DMS53 treated with DMSO at 0.1 percent for 48 hours (cell line): Measurements from ENCODE around the gene FZR1.
A peak's percentile ranks its signal among the peaks of the same experiment; 100 is the strongest.
"Not testable (repeated sequence)": the region's sequence is repeated elsewhere in the genome, so short reads cannot be mapped to it uniquely, and the experiment has no call there.

Source experiments
- DNase-seq: peaks from one replicate; lab custom pipeline; 2025; ENCODE audit not compliant: unreplicated experiment; lab: John Stamatoyannopoulos, UW

FZR1 gene

DNA sequence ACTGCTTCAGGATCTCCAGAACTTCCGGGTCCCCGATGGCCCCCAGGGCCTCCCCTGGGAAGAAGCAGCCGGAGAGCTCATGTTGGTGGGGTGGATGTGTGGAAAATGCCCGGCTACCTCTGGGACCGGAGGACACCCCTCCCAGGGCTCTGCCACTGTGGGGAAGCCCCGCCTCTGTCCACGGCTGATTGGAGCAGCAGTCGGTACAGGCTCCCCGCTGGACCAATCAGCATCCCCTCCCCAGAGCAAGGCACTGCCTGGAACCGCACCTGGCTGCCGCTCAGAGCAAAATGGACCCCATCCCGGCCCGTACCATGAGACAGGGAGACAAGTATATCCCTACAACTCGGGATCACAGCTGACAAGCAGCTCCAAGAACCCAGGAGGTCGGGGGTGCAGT lies 12.1 kb upstream of the FZR1 start:
- no peak for DNase-seq

DNA sequence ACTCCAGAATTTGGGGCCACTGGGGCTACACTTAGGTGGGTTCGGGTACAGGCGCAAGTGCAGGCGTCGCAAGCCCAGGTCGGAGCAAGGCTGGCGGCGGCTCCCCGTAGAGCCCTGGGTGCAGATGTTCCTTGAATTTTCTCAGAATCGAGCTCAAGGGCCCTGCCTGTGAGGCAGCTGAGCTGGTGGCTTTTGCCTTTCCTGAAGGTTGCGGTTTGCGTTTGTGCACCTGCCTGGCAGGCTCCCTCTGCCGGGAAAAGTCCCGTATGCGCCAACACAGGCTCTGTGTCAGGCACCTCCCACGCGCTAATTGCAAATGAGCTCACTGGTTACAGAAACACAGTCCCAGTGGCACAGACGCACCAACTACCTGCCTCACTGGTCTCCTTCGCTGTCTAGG lies 11.6 kb upstream of the FZR1 start:
- no peak for DNase-seq

DNA sequence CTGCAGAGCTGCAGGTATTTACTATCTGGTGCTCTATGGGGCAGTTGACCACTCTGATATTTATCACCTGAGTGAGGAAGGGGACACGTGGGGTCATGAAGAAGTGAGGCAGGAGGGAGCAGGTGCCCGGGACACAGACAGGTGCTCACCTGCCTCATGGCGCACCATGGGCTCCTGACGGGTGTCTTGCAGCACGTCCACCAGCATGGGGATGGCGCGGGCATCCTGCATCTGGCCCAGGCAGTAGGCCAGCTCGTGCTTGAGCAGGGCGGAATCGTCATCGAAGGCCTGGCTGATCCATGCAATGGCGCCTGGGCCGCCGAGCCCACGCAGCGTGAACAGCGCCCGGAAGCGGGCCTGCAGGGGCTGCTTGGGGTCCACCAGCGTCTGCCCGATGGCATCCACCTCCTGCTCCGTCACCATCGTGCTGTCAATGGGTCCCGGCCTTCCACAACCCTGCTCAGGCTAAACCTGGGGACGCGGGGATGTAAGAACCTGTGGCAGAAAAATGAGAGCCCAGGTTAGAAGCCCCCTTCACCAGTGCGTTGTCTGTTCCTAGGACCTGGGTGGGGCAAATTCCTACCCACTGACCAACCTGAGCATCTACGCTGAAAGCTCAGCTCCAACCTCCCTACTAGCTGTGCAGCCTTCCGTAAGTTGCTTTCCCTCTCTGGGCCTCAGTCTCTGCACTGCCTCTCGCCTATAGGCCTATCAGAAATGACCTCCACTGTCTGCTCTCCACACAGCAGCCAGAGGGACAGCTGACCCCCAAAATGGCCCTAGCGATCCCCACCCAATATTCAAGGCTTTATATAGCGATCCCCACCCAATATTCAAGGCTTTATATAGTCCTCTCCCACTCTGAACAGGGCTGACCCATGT lies 9.5 kb upstream of the FZR1 start:
- no peak for DNase-seq

DNA sequence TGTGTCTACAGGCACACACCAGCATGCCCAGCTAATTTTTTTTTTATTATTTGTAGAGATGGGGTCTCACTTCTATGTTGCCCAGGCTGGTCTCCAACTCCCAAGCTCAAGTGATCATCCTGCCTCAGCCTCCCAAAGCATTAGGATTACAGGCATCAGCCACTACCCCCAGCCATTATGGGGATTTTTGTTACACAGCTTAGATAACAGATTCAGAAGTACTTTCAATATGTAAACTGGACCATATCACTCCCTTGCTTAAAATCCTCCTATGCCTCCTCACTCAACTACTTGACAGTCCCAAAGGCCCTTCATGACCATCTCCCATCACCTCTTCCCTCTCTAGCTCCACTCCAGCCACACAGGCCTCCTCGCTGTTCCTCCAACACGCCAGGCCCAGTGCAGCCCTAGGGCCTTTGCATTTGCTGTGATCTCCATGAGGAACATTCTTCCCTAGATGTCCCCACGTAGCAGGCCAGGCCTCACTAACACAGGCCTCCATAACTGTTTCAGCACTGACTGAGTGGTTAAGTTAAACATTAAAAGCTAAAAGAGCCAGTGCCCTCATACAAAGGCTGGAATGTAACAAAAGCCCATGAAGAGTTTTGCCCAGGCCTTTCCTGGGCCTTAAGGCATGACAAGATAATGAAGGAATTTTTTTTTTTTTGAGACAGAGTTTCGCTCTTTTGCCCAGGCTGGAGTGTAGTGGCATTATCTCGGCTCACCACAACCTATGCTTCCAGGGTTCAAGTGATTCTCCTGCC lies 8.2 kb upstream of the FZR1 start:
- no peak for DNase-seq

DNA sequence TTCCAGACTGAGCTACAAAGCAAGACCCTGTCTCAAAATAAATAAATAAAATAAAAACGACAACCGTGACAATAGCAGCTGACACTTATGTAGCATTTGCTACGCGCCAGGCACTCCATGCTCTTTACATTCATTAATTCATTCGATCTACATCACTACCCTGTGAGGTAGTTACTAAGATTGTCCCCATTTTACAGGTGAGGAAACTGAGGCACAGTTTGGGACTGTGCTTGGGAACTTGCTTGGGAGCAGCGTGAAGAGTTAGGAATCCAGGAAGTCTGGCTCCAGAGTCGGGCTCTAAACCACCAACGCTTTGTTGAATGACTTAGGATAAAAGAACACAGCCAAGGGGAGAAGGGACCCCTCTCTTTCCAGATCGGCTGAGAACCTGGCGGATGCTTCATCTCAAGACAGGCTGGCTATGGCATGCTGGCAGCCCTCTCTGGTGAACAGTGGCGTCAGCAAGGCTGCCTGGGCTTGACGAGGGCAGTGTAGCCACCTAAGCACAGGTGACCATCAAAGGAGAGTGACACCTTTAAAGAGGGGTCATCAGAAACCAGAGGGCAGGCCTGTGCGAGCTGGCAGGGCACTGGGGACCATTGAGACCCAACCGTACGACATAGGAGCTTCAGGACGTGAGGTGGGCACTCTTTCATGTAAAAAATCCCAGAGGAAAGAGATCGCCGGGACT lies 6.2 kb upstream of the FZR1 start:
- no peak for DNase-seq

DNA sequence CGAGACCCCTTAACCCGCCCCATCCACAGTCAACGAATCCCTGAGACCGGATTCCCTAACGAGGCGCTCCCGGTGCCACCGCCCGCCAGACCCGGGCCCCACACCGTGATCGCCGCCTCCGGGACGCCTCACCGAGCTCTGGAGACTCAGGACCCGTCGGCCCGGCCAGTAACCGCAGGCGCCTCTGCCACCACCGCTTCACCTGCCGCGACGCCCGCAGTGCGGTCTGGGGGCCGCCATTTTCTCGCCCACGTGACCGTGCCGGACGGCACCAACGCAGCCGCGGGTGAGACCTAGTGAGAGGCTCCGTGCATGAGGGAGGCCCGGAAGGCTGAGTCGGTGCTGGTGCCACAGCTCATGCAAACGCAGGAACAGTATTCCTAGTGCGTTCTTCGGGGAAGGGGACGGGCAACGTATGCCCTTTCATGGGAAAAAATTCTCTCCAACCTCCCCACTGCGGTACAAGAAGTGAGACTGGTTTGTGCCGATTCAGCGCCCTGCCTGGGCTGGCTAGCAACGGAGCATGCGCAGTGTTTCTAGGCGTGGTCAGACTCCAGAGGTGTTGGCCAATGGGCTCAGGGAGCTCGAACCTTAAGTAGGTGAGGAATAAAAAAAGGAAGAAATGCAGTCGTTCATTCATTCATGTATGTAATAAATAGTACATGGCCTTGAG lies 5.5 kb upstream of the FZR1 start, which contains the start of gene DOHH:
TSS of gene DOHH (minus strand) at position 246 of the 673 bp plus-strand sequence. CDS start 3,860 bp downstream, outside the sequence.
- DNase-seq: peak; percentile 84

DNA sequence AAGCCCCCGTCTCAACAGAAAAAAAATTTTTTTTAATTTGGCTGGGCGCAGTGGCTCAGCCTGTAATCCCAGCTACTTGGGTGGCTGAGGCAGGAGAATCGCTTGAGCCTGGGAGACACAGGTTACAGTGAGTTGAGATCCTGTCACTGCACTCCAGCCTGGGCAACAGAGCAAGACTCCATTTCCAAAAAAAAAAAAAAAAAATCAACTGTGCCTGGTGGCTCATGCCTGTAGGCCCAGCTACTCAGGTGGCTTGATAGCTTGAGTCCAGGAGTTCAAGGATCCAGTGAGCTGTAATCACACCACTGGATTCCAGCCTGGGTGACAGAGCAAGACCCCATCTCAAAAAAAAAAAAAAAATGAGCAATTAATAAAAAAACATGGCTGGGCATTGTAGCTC lies 4.3 kb upstream of the FZR1 start:
- DNase-seq: no peak

DNA sequence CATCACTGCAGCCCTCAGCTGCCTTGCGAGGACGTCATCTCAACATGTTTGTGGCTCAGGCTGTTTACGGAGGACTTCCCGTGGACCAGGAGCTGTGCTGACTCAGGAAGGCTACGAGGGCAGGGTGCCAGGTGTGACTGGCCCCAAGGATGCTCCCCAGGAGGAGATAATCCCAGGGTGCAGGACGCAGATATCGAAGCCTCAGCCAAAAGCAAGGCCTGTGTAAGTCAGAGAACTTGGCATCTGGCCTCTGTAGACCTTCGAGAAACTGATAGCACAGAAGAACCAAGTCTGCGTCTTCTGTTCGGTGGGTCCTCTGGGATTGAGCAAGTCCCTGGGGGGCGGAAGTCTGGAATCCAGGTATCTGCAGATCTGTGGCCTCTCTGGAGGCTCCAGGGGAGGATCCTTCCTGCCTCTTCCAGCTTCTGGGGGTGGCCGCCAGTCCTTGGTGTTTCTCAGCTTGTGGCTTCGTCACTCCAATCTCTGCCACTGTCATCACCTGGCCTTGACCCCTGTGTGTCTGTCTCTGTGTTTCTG lies 3.0 kb upstream of the FZR1 start:
- DNase-seq: no peak

DNA sequence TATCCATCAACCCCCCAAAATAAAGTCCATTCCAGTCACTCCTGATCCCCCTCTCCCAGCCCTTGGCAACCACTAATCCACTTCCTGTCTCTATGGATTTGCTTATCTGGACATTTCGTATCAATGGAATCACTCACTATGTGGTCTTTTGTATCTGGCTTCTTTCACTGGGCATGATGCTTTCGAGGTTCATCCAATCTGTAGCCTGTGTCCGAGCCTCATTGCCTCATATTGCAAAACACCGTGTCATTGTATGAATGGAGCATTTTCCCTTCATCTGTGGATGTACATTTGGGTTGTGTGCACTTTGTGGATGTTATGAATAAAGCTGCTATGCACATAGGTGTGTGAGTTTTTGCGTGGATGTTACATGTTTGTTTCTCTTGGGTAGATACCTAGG lies 1.4 kb upstream of the FZR1 start:
- DNase-seq: no peak

DNA sequence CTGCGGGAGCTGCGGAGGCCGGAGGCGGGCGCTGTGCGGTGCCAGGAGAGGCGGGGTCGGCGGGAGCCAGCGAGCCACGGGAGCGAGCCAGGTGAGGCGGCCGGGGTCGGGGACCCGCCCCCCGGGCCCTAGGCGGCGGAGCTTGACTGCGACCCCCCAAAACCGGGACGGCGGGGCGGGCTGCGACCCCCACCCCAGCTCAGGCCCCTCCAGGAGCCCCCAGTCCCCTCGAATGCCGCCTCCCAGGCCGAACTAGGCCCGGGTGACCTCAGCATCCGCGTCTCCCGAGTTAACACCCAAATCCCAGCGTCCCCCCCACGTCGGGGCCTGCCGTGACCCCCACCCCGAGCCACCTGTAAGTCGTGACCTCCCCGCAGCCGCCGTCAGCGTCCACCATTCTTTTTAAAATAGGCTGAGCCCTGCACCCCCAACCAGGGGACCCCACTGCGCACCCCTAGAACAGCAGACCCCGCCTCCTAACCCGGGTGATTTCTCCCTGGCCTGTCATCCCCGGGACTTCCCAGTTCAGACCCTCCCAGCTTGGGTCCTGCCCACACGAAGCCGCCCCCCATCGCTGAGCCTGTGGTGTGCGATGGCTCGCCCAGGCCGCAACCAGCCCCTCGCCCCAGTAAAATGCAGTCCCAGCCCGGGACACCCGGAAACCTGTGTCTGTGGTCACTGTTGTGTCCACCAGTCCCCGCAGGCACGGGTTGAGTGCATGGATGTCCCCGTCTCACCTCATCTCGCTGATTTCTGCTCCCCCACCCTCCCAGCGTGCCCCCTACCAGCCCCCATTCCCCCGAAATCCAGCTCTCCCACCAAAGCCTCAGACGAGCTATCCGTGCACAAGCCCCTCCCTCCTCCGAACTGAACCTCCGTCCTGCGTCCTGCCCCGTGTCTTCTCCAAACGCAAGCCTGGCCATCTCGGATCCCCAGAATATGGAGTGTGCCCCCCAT lies 551 bp downstream of the FZR1 start:
- no peak for DNase-seq

DNA sequence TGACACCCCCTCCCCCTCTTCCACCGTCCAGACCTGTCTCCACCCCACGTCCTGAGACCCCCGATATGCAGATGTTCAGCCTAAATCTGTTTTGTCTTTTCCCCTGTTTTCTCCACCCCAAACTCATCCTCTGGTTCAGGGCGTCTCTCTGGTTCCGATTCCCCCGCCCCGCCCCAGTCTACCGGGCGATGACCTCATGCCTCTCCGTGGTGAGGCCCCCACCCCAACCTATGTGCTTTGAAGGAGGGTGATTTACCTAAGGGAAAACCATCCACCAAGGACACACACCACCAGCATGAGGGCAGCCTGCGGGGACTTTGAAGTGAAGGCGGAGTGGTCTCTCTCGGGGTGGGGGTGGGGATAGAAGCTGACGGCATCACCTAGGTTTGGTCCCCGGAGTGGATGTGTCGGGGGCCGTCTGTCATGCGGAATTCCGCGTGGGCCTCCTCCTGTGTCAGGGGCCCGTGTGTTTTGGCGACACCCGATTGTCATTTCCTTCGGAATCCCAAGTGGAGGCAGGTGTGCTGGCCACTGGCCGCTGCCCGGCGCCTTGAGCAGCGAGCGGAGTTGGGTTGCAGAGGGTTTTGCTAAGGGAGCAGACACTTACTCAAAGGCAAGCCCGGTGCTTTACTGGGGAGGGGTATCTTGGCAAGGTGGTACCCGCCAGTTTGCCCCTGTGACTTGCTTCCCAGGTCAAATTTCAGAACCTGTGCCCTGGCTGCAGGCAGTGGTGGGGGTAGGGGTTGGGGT lies 1.4 kb downstream of the FZR1 start:
- DNase-seq: no peak

DNA sequence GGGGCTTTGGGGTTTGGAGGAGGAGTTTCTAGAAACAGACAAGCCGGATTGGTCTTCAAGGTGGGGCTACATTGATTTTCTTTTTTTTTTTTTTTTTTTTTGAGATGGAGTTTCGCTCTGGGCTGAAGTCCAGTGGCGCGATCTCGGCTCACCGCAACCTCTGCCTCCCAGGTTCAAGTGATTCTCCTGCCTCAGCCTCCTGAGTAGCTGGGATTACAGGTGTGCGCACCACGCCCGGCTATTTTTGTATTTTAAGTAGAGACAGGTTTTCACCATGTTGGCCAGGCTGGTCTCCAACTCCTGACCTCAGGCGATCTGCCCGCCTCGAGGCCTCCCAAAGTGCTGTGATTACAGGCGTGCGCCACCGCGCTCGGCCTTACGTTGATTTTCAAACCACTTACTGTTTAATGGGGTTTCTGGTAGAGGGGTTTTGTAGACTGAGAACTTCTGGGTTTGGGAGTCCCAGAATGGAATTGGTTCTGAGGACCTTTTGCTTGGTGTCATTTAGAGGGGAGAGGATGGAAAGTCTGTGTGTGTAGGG lies 2.1 kb downstream of the FZR1 start:
- DNase-seq: not testable (repeated sequence)

DNA sequence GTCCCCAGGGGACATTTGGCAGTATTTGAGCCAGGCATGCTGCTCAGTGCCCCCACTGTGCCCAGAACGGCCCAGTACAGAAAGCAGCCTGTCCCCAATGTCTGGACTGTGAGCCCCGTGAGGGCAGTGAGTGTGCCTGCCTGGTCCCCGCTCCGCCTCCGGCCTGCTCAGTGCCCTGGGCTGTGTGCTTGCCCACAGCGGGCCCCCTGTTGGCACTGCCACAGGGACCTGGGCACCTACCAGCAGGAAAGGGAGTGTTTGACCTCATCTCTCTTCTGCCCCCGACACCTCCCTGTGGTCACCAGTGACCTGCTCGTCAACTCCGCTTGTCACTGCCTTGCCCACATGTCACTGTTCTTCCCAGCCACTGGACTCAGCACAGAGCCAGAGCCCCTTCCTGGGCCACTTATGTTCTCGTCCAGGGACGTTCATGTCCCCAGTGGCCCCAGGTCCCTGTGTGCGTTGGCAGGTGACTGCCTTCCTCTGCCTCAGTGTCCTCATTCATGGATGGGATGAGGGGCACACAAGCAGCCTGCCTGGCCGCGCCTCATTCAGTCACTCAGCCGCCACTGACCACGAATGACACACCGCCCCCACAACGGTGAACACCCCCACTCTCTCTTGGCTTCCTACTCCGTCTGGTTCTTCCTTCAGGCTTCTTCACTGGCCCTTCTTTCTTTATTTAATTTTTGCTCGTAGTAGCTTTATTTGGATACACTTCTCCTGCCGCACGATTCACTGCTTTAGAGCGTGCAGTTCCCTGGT lies 2.8 kb downstream of the FZR1 start:
- no peak for DNase-seq

DNA sequence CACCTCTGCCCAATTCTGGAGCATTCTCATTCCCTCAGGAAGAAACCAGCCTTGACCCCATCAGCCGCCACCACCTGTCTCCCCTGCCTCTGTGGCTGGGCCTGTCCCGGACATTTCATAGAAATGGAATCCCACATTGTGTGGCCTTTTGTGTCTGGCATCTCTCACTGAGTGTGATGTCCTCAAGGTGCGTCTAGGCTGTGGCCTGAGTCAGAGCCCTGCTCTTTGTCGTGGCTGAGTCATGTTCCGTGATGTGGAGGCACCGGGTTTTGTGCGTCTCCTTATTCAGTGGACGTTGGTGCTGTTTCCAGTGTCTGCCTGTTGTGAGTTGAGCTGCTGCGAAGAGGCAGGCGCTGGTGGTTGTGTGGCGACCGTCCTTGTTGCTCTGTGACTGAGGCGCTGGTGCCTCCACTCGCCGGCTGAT lies 3.5 kb downstream of the FZR1 start:
- DNase-seq: no peak

DNA sequence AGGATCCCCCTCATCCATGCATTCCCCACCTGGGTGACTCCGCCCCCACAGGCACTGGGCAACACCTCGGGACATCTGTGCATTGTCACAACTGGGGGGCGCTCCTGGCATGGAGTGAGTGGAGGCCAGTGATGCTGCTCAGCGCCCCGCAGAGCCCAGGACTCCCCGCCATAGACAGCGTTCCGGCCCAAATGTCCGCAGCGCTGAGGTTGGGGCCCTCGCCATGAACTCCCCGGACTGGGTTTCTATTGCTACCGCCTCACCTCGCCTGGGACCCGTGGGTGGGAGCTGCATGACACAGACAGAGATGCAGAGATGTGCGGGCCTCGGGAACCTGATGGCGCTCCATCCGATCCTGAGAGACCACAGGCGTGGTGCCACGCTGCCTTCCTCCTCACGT lies 4.6 kb downstream of the FZR1 start:
- DNase-seq: no peak

DNA sequence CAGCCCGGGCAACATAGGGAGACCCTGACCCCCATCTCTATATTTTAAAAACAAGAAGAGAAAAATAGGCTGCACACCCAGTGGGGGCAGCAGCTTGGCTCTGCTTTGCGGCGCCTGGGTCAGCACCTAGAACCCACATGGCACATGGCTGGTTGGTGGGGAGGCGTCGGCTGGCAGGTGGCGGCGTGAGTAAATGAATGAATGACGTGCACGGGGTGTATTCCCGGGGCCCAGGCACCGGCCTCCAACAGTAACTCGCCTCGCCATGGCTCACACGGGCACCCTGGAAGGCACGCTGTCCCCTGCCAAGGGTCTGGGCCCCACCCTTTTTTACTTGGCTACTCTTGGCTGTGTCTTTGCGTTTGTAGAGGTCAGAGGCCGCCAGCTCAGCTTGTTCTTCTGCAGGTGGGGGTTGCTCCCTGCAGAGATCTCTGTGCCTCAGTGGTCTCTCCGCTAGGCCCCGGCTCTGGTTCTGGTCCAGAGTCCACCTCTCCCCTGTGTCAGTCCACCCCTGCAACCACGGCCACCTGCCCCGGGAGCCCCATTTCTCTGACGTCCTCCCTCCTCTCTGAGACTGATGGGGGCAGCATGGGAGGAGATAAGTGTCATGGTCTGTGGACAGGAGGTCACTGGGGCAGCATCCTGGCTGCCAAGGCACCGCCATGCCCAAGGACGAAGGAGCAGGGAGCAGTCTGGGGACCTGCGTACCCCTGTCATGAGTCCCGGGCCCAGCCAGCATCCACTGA lies 5.6 kb downstream of the FZR1 start:
- no peak for DNase-seq

DNA sequence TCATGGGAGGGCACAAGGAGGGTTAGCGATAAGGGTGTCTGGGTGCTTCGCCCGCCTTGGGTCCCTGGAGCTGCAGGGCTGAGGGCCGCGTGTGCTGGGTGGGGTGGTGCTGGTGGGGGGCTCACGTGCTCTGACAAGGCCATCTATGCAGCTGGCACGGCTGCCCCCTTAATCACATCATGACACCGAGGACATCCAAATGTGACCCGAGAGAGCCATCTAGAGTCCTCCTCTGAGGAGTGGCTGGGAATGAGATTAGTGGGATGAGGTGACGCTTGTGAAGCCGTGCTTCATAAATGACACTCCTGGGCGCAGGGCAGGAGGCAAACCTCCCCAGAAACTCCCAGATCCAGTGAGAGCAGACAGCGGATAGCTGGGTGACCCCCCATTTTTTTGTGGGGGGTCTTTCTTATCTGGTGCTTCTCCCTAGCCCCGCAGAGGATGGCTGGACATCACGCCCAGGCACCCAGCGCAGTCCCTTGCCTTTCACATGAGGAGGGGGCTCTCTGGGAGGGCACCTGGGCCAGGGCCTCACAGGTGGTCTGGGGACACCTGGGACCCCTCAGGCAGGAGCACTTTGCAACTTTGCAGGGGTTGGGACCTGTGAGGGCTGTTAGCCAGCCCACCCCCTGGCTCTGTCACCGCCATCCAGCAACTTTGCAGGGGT lies 6.6 kb downstream of the FZR1 start:
- DNase-seq: no peak
